GM18505 (cell line): ENCODE results near the gene NDOR1.

Source experiments
- ATAC-seq: cut with Tn5 transposase; IDR thresholded peaks from one replicate; pipeline ENCODE4 v1.9.1; 2021; ENCODE audit not compliant: unreplicated experiment
- POLR2A ChIP-seq: IDR thresholded peaks from 4 replicates; pipeline ENCODE4 v1.6.1; 2011; ENCODE audit warnings: borderline replicate concordance; ENCODE audit not compliant: insufficient read depth, insufficient read length; ENCODE audit errors: extremely low read depth

Gene NDOR1

GRCh38 chr9:137218212-137218753 is 12.8 kb downstream of the NDOR1 start:
- no peak for TF ChIP-seq POLR2A
- ATAC-seq, result no peak

GRCh38 chr9:137218754-137219271 is 13.3 kb downstream of the NDOR1 start:
- TF ChIP-seq POLR2A, result no peak
- ATAC-seq, result no peak

GRCh38 chr9:137219757-137220316 is 14.3 kb downstream of the NDOR1 start:
- no peak for ATAC-seq
- no peak for TF ChIP-seq POLR2A

- ATAC-seq, result no peak
These were observed 15.0 kb downstream of the NDOR1 start for GRCh38 chr9:137220317-137221094.

GRCh38 chr9:137221095-137221505 is 15.6 kb downstream of the NDOR1 start:
- no peak for TF ChIP-seq POLR2A
- ATAC-seq, result no peak

More at GRCh38 chr9:137220317-137221094, 15.0 kb downstream of the NDOR1 start:
- no peak for TF ChIP-seq POLR2A

GRCh38 chr9:137221506-137222111 is 16.1 kb downstream of the NDOR1 start:
- TF ChIP-seq POLR2A, result no peak
- no peak for ATAC-seq

GRCh38 chr9:137222190-137223077 is 16.9 kb downstream of the NDOR1 start, which contains the start of gene RNF208:
Gene RNF208 (minus strand): TSS chr9:137222240. CDS start chr9:137221212, 1,028 bp downstream.
- no peak for TF ChIP-seq POLR2A
- peak; percentile 1 for ATAC-seq

GRCh38 chr9:137223078-137223970 is 17.8 kb downstream of the NDOR1 start:
- peak; percentile 57 for ATAC-seq
- TF ChIP-seq POLR2A, result peak; percentile 92

GRCh38 chr9:137224830-137225694 is 19.6 kb downstream of the NDOR1 start, which contains the start of gene CYSRT1:
Gene CYSRT1 (plus strand): TSS chr9:137225174. CDS start chr9:137225622, 448 bp downstream.
- TF ChIP-seq POLR2A, result no peak
- no peak for ATAC-seq

GRCh38 chr9:137225699-137226331 is 20.3 kb downstream of the NDOR1 start:
- ATAC-seq, result no peak
- TF ChIP-seq POLR2A, result no peak
